ENCODE measurements around the gene TTC34. TPM values are rescaled to one million over a fixed set of nuclear protein-coding genes. Genes with fewer than 3 reads are reported as not detected.
A peak's percentile ranks its signal among the peaks of the same experiment; 100 is the strongest.

Gene TTC34
- total and polyA plus RNA-seq, 2 donors (not counting 1 experiment from before 2014, with no cell fraction given) = 0.05 to 0.17 TPM

DNA sequence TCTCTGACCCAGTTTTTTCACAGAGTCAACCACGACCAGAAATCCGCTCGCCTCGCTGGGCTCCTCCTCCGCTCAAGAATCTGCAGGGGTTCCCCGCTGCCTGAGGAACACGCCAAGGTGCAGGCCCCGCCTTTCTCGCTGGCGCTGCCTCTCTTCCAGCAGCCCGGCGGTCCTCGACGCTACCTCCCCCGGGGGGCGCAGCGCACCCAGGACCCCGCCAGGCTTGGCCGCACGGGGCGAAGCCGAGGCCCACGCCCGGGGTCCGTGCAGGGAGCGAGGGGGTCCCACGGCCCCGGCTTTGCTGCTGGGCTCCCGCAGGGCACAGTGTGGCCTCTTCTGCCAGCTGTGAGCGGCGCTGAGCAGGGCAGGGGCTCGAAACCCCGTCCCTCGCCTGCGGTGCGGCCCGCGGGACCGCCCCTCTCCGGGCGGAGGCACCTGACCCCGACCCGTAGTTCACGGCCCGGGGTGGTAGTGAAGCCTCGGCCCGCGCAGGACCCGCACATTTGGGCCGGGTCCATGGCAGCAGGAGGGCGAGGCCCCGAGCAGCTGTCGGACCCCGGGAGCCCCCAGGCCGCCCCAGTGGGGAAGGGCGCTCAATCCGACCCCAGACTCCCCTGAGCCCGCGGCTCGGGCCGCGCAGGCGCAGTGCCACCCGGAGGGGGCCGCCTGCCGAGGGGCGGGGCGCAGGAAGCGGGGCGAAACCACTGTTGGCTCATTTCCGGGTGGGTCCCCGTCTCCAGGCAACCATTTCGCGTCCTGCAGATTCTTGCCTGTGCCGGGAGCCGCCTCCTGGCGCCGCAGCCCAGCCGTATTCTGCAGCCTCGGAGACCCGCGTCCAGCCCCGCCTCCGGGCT, 158.7 kb downstream of the TTC34 start:
- TF ChIP-seq, protein P1, sequence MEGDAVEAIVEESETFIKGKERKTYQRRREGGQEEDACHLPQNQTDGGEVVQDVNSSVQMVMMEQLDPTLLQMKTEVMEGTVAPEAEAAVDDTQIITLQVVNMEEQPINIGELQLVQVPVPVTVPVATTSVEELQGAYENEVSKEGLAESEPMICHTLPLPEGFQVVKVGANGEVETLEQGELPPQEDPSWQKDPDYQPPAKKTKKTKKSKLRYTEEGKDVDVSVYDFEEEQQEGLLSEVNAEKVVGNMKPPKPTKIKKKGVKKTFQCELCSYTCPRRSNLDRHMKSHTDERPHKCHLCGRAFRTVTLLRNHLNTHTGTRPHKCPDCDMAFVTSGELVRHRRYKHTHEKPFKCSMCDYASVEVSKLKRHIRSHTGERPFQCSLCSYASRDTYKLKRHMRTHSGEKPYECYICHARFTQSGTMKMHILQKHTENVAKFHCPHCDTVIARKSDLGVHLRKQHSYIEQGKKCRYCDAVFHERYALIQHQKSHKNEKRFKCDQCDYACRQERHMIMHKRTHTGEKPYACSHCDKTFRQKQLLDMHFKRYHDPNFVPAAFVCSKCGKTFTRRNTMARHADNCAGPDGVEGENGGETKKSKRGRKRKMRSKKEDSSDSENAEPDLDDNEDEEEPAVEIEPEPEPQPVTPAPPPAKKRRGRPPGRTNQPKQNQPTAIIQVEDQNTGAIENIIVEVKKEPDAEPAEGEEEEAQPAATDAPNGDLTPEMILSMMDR (conservative IDR thresholded peaks at IDR 0.05 in 1 of 2, IDR thresholded peaks at IDR 0.05 in 1 of 2; ENCODE audit: low read depth in 1 of 2, low read length in 2 of 2) = no peak
- no peak for TF ChIP-seq EZH2 (IDR thresholded peaks at IDR 0.05; ENCODE audit: low read length, missing control alignments)
- no peaks in the 10 kb centered on the region for H3K36me3 ChIP-seq (ENCODE audit: control insufficient read depth, insufficient read depth, low read length)
- peak overlapping the region; percentile 84 for H2AFZ ChIP-seq (ENCODE audit: low read length)
- peak overlapping the region; percentile 59 to 93 (median 82) for H3K4me3 ChIP-seq (replicated peaks in 1 of 4; ENCODE audit: control extremely low read depth in 1 of 4, insufficient read depth in 1 of 4, low read depth in 3 of 4, low read length in 4 of 4)
- H3K9ac ChIP-seq (ENCODE audit: insufficient read depth, low read length) = peak overlapping the region; percentile 85
- H3K4me2 ChIP-seq (ENCODE audit: extremely low read depth, insufficient read depth, low read length) = peak overlapping the region; percentile 97
- no peaks in the 10 kb centered on the region for H3K9me3 ChIP-seq (ENCODE audit: control insufficient read depth, insufficient read depth, low read depth, low read length)
- H3K27ac ChIP-seq (ENCODE audit: insufficient read depth, low read length) = peak overlapping the region; percentile 69
- no peaks in the 10 kb centered on the region for H3K27me3 ChIP-seq (ENCODE audit: control insufficient read depth, insufficient read depth, low read length)
- H3K4me1 ChIP-seq (ENCODE audit: control insufficient read depth, extremely low read depth, insufficient read depth, low read length) = peaks cover 2% of the 10 kb centered on the region
- DNase-seq (ENCODE audit: low read depth in 2 of 2) = peak; percentile 84 to 87
- H3K79me2 ChIP-seq (ENCODE audit: control insufficient read depth, insufficient read depth, low read length) = no peaks in the 10 kb centered on the region
- H4K20me1 ChIP-seq (ENCODE audit: control insufficient read depth, extremely low read depth, insufficient read depth, low read length) = no peaks in the 10 kb centered on the region

DNA sequence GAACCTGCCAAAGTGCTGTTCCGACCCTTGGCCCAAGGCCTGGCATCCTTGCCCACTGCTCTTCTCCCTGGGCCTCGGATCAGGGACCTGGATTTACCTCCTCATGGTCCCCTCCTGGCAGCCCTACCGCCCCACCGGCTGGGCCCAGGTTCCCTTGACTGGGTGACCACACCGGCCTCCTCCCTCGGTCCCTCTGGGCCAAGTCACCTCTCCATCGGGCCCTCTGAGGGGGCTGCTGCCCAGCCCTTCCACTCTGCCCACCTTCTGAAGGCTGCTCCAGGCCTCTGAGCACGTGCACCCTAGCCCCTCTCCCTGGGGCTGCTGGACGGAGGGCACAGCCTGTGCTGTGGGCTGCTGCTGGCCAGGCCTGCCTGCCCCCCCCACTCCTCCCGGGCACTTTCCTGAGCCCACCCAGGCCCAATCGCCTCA, 159.3 kb downstream of the TTC34 start:
- Histone ChIP-seq H3K9ac (ENCODE audit: insufficient read depth, low read length) (peak overlapping the region; percentile 85), H2AFZ (ENCODE audit: low read length) (peak overlapping the region; percentile 84), H3K79me2 (ENCODE audit: control insufficient read depth, insufficient read depth, low read length) (no peaks in the 10 kb centered on the region), H3K36me3 (ENCODE audit: control insufficient read depth, insufficient read depth, low read length) (no peaks in the 10 kb centered on the region), H3K4me1 (ENCODE audit: control insufficient read depth, extremely low read depth, insufficient read depth, low read length) (peaks cover 2% of the 10 kb centered on the region), H3K27ac (ENCODE audit: insufficient read depth, low read length) (peak overlapping the region; percentile 69), H3K4me3 (replicated peaks in 1 of 4; ENCODE audit: control extremely low read depth in 1 of 4, insufficient read depth in 1 of 4, low read depth in 3 of 4, low read length in 4 of 4) (peak overlapping the region; percentile 59 to 93 (median 82)), H3K9me3 (ENCODE audit: control insufficient read depth, insufficient read depth, low read depth, low read length) (no peaks in the 10 kb centered on the region), H4K20me1 (ENCODE audit: control insufficient read depth, extremely low read depth, insufficient read depth, low read length) (no peaks in the 10 kb centered on the region), H3K27me3 (ENCODE audit: control insufficient read depth, insufficient read depth, low read length) (no peaks in the 10 kb centered on the region), H3K4me2 (ENCODE audit: extremely low read depth, insufficient read depth, low read length) (peak overlapping the region; percentile 97)
- TF ChIP-seq, protein P1 (conservative IDR thresholded peaks at IDR 0.05 in 1 of 2, IDR thresholded peaks at IDR 0.05 in 1 of 2; ENCODE audit: low read depth in 1 of 2, low read length in 2 of 2) = no peak
- no peak for TF ChIP-seq EZH2 (IDR thresholded peaks at IDR 0.05; ENCODE audit: low read length, missing control alignments)
- no peak for DNase-seq (ENCODE audit: low read depth in 2 of 2)

DNA sequence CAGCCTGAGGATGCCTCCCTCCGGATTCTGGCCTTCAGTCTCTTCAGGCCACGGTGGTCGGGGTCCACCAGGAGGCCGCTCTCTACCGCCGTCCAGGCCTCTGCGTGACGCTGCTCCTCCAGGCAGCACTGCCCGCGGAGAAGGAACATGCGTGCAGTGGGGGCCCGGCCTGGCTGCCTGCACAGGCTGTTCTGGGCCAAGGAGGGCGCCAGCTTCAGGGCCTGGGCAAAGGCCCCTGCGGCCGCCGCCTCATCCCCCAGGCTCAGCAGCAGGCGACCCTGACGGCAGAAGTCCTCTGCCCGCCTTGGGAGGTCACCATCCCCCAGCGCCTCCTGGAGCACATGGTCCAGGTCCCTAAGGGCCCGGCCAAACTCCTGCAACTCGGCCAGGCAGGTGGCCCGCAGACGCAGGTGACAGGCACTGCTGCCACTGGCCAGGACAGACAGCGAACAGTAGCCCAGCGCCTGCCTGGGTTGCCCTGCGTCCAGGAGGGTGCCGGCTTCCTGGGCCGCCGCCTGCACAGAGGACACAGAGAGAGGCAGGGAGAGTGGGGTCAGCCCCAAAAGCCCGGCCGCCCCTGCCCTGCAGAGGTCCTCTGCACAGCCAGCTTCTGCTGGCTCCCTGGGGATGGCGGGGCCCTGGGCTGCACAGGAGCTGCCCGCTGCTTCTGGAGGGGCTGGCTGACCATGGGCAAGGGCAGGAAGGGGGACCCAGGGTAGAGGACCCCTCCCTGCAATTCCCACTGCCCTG, 159.9 kb downstream of the TTC34 start:
- Histone ChIP-seq H3K9me3 (ENCODE audit: control insufficient read depth, insufficient read depth, low read depth, low read length) (no peaks in the 10 kb centered on the region), H3K9ac (ENCODE audit: insufficient read depth, low read length) (no peak overlapping the region), H3K79me2 (ENCODE audit: control insufficient read depth, insufficient read depth, low read length) (no peaks in the 10 kb centered on the region), H3K4me3 (replicated peaks in 1 of 4; ENCODE audit: control extremely low read depth in 1 of 4, insufficient read depth in 1 of 4, low read depth in 3 of 4, low read length in 4 of 4) (peak overlapping the region; percentile 59 to 93 (median 82)), H3K27me3 (ENCODE audit: control insufficient read depth, insufficient read depth, low read length) (no peaks in the 10 kb centered on the region), H4K20me1 (ENCODE audit: control insufficient read depth, extremely low read depth, insufficient read depth, low read length) (no peaks in the 10 kb centered on the region), H3K27ac (ENCODE audit: insufficient read depth, low read length) (no peak overlapping the region), H3K36me3 (ENCODE audit: control insufficient read depth, insufficient read depth, low read length) (no peaks in the 10 kb centered on the region), H2AFZ (ENCODE audit: low read length) (no peak overlapping the region), H3K4me2 (ENCODE audit: extremely low read depth, insufficient read depth, low read length) (peak overlapping the region; percentile 97), H3K4me1 (ENCODE audit: control insufficient read depth, extremely low read depth, insufficient read depth, low read length) (peaks cover 2% of the 10 kb centered on the region)
- TF ChIP-seq EZH2 (IDR thresholded peaks at IDR 0.05; ENCODE audit: low read length, missing control alignments) = no peak
- TF ChIP-seq, protein P1 (conservative IDR thresholded peaks at IDR 0.05 in 1 of 2, IDR thresholded peaks at IDR 0.05 in 1 of 2; ENCODE audit: low read depth in 1 of 2, low read length in 2 of 2) = no peak
- no peak for DNase-seq (ENCODE audit: low read depth in 2 of 2)

Data from fibroblast of lung (primary cell).